Stimulated activated naive CD4-positive, alpha-beta T cell (primary cell): ENCODE data around the gene SLIT1.

Source experiments
- DNase-seq, 6 experiments: peaks; one replicate each; lab custom pipeline; 2025; lab: John Stamatoyannopoulos, UW

SLIT1 gene

GRCh38 chr10:97185326-97186058 lies at the start of gene SLIT1:
TSS of gene SLIT1 (minus strand) at chr10:97185959. CDS start at chr10:97185674, 285 bp downstream.
- DNase-seq, result no peak

GRCh38 chr10:97235353-97235752 lies 49.6 kb upstream of the SLIT1 start:
- no peak for DNase-seq

DNA sequence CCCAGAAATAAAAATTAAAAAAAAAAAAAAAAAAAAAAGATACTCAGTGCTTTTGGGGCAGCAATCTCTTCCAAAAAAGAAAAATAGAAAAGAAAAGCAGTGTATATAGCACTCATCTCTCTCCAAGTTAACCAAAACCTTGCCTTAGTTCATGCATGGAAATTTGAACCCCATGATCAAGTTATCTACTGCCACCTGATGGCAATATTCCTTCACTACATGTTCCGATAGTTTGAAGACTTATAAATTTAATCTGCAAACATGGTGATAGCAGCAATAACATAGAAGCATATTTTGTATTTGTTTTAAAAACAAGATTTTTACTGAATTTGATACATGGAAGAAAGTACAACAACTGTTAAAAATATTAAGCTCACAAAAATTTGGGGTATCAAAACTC lies 48.6 kb upstream of the SLIT1 start:
- peak in 2 of 6 experiments; percentile 9 to 16 for DNase-seq

DNA sequence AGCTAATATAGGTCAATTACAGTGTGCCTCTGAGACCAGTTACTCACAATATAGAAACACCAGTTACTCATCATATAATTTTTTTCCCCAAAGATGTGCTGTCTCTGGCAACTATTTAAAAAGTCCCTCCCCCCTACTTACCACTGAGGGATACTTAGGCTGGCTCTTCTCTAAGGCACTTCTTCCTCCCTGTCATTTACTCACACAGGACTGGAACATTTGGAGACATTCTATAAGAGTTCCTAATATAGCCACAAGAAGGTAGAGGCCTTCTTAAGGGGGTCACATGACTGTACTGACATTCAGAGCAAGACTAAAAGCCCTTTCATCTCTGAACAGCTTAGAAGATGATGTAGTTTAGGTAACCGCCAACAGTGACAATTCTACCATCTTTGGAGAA lies 44.4 kb upstream of the SLIT1 start:
- no peak for DNase-seq

DNA sequence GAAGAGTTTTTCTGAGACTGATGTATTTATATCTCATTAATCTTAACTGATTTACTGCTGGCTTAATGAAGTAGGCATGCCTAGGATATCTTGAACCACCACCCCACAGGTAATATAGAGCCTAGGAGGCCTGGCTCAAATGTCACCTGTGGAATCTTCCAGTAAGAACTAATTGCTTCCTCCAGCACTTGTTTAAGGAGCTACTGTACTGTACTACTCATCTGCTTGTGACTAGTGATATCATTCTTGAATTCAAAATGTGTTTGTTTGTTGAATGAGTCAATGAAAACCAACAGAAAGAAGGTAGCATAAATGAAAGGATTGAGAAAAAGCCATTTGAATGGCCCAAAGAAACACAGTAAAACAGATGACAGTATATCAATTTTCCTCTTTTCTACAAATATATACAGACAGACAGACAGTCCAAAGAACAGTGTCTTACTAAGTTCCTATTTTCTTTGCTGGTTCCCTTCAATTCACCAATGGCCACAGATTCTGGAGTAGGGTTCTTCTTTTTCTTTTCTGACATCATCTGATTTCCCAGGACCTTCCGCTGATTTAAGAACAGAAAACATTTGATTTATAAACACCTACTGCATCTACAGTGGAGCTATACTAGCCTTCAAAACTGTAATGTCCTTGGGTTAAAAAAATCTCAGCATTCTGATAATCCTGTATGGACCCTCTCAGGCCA lies 43.7 kb upstream of the SLIT1 start:
- no peak for DNase-seq

- DNase-seq, result no peak
Measured at GRCh38 chr10:97228775-97229157, 43.0 kb upstream of the SLIT1 start.

- DNase-seq, result no peak
Measured at GRCh38 chr10:97228130-97228774, 42.5 kb upstream of the SLIT1 start.

- no peak for DNase-seq
Measured at GRCh38 chr10:97226398-97226797, 40.6 kb upstream of the SLIT1 start.

GRCh38 chr10:97224483-97225435 lies 39.0 kb upstream of the SLIT1 start:
- no peak for DNase-seq

GRCh38 chr10:97222326-97222961 lies 36.7 kb upstream of the SLIT1 start:
- no peak for DNase-seq

DNA sequence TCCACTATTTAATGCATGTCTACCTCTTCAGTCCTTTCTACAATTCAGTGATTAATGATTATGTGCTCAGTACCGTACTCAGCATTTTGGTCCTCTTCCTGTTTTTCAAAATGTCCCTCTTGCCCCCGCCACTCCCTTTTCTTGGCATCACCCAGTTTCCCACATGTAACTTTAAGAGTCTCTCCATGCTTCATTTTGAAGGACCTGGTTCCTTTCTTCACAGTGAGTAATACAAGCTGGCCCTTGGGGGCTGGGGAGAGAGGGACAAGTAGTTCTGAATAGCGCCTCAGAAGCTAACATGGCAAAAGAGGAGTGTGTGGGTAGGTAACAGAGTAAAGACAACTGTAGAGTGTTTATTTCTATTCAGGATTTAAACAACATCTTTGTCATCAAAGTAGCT lies 34.6 kb upstream of the SLIT1 start:
- DNase-seq, result no peak

GRCh38 chr10:97217299-97217698 lies 31.5 kb upstream of the SLIT1 start:
- no peak for DNase-seq

DNA sequence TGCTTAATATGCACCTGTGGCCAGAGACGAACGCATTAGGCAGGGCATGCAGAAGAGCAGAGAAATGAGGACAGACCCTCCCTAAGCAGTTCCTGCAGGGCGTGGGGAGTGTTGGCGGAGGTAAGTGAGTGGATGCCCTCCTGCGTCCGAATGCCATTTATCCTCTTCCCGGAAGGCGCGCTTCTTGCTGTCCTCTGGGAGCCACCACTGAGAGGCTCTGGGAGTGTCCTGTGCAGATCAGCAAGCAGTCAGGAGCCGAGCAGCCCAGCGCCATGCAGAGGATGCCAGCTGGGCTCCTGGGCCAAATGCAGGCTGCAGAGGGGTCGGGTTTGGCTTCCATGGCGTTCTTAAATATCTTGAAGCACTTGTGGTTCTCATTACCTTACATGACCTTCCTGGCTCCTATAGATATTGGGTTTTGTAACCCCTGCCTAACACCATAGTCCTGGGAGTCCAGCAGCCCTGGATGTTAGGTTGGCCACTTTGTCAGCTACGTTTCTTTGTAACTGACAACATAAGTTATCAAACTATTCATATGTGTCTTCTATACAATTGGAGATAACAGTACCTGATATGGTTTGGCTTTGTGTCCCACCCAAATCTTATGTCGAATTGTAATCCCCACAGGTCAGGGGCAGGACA lies 30.0 kb upstream of the SLIT1 start:
- no peak for DNase-seq

DNA sequence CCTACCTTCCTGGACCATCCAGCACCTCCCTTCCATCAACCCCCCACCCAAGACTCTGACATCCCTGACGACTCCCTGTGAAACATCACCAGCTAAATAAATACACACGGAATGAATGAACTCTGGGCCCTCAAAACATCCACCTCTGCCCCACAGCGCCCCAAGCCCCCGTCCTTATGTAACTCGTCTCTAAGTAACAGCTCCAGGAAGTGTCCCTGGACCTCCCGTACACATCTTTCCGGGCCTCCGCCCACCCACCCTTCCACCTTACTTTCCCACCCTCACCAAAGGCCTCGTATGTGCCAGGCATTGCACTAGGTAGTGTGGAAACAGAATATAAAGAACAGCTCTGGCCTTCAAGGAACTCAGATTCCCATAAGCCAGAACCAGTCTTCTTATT lies 27.7 kb upstream of the SLIT1 start:
- DNase-seq, result no peak

DNA sequence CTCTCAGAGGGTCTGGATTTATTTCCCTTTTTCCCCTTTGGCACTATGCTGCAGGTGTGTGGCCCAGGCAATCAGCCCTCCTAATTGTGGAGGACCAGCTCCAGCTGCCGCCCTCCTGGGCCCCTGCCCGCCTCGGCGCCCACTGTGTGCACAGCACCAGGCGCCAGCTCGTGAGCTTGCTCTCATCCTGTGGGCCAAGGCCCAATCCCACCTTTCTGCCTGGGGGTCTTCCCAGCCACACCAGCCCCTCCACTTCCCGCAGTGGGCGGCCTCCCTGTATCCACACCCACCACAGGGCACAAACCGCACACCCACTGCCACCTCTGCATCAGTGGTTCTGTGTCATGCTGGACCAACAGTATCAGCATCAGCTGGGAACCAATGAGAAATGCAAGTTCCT lies 25.5 kb upstream of the SLIT1 start:
- no peak for DNase-seq

GRCh38 chr10:97210543-97210960 lies 24.8 kb upstream of the SLIT1 start:
- peak; percentile 17 to 71 (median 54) for DNase-seq

GRCh38 chr10:97207756-97208346 lies 22.1 kb upstream of the SLIT1 start:
- no peak for DNase-seq

DNA sequence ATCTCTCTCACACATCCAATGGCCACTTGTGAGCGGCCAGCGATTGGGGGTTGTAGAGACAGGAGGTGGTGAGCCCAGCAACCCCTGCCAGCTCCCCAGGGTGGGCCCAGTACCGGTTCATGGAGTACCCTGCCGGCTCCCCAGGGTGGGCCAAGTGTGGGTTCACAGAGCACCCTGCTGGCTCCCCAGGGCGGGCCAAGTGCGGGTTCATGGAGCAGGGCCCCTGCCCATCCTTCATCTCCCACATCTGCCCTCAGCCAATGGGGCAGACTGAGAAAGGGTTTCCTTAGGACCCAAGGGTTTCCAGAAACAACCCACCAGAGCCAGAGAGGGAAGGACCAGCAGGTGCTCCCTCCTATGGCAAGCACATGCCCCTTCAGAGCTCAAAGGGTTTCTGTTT lies 21.4 kb upstream of the SLIT1 start:
- no peak for DNase-seq

DNA sequence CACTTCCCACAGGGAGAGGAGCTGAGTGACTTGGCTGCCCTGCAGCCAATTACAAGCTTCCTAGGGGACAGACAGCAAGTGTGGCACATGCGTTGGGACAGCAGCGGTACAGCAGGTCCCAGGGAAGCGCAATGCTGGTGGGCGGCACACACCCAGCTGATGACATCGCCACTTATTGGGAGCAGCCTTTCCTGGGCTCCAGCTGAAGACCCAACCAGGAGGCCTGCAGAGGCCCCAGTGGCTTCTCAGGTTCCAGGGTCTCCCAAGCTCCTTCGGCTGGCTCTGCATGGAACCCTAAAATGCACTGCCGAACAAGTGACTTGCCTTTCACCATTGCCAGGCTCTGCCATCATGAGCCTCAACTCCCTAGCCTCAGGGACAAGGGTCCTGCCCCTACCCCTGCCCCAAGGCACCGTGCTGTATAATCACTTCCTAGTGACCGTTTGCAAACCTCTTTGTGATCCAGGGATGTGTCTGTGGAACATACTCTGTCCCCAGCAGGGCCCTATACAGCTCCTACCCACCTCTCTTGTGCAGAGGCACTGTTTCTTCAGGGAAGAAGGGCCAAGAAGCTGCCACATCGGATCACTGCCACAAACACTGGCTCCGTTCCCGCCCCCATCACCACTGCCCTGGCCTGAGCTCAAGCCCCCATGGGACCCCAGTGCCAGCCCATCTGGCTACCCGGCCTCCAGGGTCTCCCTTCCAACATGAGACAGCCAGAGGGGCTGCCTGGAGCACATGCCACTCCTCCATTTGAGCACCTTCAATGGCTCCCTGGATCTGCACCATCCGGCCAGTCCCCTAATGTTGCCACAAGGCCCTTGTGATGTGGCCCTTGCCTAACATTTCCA lies 19.3 kb upstream of the SLIT1 start:
- DNase-seq, result no peak

DNA sequence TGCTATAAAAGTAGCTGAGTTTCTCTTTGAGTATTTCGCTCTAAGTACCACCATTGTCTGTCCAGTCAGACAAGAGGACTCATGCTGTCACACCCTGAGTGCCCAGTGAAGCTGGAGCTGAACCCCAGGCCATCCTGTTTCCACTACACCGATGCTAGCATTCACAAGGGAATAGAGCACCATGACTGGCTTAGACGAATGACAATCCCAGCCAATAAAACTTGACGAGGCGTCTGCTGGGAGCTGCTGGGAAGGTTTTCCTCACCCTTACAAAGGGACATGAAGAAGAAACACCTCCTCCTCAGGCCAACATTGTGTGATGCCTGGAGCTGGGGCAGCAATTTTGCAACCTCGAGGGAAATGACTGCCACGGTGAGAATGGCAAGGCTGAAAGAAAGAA lies 17.5 kb upstream of the SLIT1 start:
- no peak for DNase-seq
